B cell (primary cell): ENCODE data around the gene ATP4B.

Experiments used
- CTCF ChIP-seq: fragments of 200-600 bp; IDR thresholded peaks from one replicate; pipeline ENCODE4 v1.8.0; 2022; ENCODE audit warnings: antibody characterized with exemption, mild to moderate bottlenecking
- EZH2 ChIP-seq: IDR thresholded peaks from 2 replicates; pipeline ENCODE4 v1.6.1; 2012; ENCODE audit warnings: borderline replicate concordance, low read depth, mild to moderate bottlenecking, moderate library complexity, low read length; ENCODE audit not compliant: insufficient read depth, poor library complexity, severe bottlenecking

- TF ChIP-seq CTCF (no peak), EZH2 (no peak)
Measured at GRCh38 chr13:113671066-113672001, 13.3 kb upstream of the ATP4B start.
